ENCODE results near the gene ERRFI1.

DNA sequence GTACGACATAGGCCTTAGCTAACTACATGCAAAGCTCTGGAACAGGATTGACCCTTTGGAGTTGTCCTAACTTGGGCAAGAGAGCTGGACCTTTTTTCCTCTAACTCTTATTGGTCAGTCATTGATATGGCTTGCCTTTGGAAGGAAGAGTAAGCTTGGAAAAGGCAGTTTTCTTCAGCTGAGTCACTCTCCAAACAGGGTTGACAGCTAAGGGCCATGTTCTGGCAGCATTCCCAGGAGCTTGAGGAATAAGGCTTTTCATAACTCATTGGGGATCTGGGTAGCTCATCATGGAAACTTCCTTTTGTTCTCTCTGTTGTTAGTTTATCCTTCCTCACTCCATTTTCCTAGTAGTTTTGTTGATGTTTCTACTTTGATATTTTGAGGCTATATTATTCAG lies 14.5 kb upstream of the ERRFI1 start:
- no peak for TF ChIP-seq POLR2AphosphoS5 (IDR thresholded peaks at IDR 0.05; ENCODE audit: low read depth, low read length)
- TF ChIP-seq, protein P1, sequence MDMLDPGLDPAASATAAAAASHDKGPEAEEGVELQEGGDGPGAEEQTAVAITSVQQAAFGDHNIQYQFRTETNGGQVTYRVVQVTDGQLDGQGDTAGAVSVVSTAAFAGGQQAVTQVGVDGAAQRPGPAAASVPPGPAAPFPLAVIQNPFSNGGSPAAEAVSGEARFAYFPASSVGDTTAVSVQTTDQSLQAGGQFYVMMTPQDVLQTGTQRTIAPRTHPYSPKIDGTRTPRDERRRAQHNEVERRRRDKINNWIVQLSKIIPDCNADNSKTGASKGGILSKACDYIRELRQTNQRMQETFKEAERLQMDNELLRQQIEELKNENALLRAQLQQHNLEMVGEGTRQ (IDR thresholded peaks at IDR 0.05; ENCODE audit: low read length) = no peak
- no peak for TF ChIP-seq ZNF274 (IDR thresholded peaks at IDR 0.05; ENCODE audit: borderline replicate concordance, extremely low read depth, low read length)

Measured in H1 (cell line).